GM12864 (cell line): ENCODE data around the gene GPR35.

Source experiments
- DNase-seq: peaks from one replicate; pipeline ENCODE4 v3.0.0-alpha.2; 2011; ENCODE audit warnings: low read depth
- H3K4me3 ChIP-seq: 2 replicates; pipeline ENCODE4 v1.5.1; 2011; ENCODE audit warnings: mild to moderate bottlenecking, low read depth, low read length, control low read depth
- CTCF ChIP-seq: IDR thresholded peaks from 2 replicates; pipeline ENCODE4 v1.5.1; 2011; ENCODE audit warnings: low read depth, mild to moderate bottlenecking, moderate library complexity, low read length, control low read depth, inconsistent platforms; ENCODE audit errors: missing control alignments

Gene GPR35

GRCh38 chr2:240589375-240589774 is 35.9 kb upstream of the GPR35 start:
- no peak for DNase-seq
- H3K4me3 ChIP-seq, result no peak overlapping the region
- TF ChIP-seq CTCF, result no peak

GRCh38 chr2:240589850-240590525 is 35.3 kb upstream of the GPR35 start:
- TF ChIP-seq CTCF, result no peak

GRCh38 chr2:240590681-240591111 is 34.6 kb upstream of the GPR35 start:
- DNase-seq, result no peak
- no peak for TF ChIP-seq CTCF
- no peak overlapping the region for H3K4me3 ChIP-seq

More at GRCh38 chr2:240589850-240590525, 35.3 kb upstream of the GPR35 start:
- no peak overlapping the region for H3K4me3 ChIP-seq
- no peak for DNase-seq

- no peak for TF ChIP-seq CTCF
- no peak overlapping the region for H3K4me3 ChIP-seq
- no peak for DNase-seq
These were observed 34.1 kb upstream of the GPR35 start for GRCh38 chr2:240591226-240591625.

- no peak for DNase-seq
- TF ChIP-seq CTCF, result no peak
- H3K4me3 ChIP-seq, result no peak overlapping the region
These were observed 33.5 kb upstream of the GPR35 start for GRCh38 chr2:240591784-240592183.

- H3K4me3 ChIP-seq, result no peak overlapping the region
- TF ChIP-seq CTCF, result no peak
- no peak for DNase-seq
These were observed 32.1 kb upstream of the GPR35 start for GRCh38 chr2:240593026-240593702.
